GM23338 (cell line): ENCODE measurements around the gene MBNL3. TPM values are rescaled to one million over a fixed set of nuclear protein-coding genes. Genes with fewer than 3 reads are reported as not detected.

Experiments used
- ATAC-seq: fragments of 200-7000 bp; cut with Tn5 transposase; 3 replicates; pipeline ENCODE4 v1.9.1; 2020
- DNase-seq: peaks from one replicate; pipeline ENCODE4 v3.0.0-alpha.2; 2015; ENCODE audit warnings: low spot score
- H2AFZ ChIP-seq: fragments of 200-600 bp; sonication (generic); 2 replicates; pipeline ENCODE4 v1.8.0; 2016; ENCODE audit warnings: antibody characterized with exemption, mild to moderate bottlenecking, moderate library complexity
- H3F3A ChIP-seq: fragments of 200-600 bp; sonication (generic); replicated peaks from 2 replicates; pipeline ENCODE4 v1.8.0; 2017; ENCODE audit warnings: antibody characterized with exemption, mixed run types, low read depth
- H3K27ac ChIP-seq: fragments of 200-600 bp; sonication (generic); 2 replicates; pipeline ENCODE4 v1.6.1; 2016; ENCODE audit warnings: low read depth
- H3K27me3 ChIP-seq: fragments of 200-600 bp; sonication (generic); 2 replicates; pipeline ENCODE4 v1.8.0; 2016; ENCODE audit warnings: mild to moderate bottlenecking, mixed run types, moderate library complexity; ENCODE audit not compliant: insufficient read depth
- H3K36me3 ChIP-seq: fragments of 200-600 bp; sonication (generic); 2 replicates; pipeline ENCODE4 v1.8.0; 2016; ENCODE audit warnings: mild to moderate bottlenecking; ENCODE audit not compliant: insufficient read depth
- H3K4me1 ChIP-seq: fragments of 200-600 bp; sonication (generic); 2 replicates; pipeline ENCODE4 v1.8.0; 2016; ENCODE audit warnings: mild to moderate bottlenecking, moderate library complexity; ENCODE audit not compliant: insufficient read depth
- H3K4me2 ChIP-seq: fragments of 200-600 bp; sonication (generic); 2 replicates; pipeline ENCODE4 v1.7.1; 2017; ENCODE audit warnings: mixed run types
- H3K4me3 ChIP-seq: fragments of 200-600 bp; sonication (generic); 2 replicates; pipeline ENCODE4 v1.6.1; 2016; ENCODE audit warnings: mixed run types
- H3K79me2 ChIP-seq: fragments of 200-600 bp; sonication (generic); replicated peaks from 2 replicates; pipeline ENCODE4 v1.8.0; 2017; ENCODE audit warnings: mild to moderate bottlenecking; ENCODE audit not compliant: insufficient read depth
- H3K9me2 ChIP-seq: fragments of 200-600 bp; sonication (generic); 2 replicates; pipeline ENCODE4 v1.8.0; 2017; ENCODE audit not compliant: insufficient read depth
- H4K20me1 ChIP-seq: fragments of 200-600 bp; sonication (generic); replicated peaks from 2 replicates; pipeline ENCODE4 v1.8.0; 2017; ENCODE audit warnings: mild to moderate bottlenecking; ENCODE audit not compliant: insufficient read depth
- H3K27ac Mint-ChIP-seq: 2 replicates; pipeline ENCODE4 v1.8.0; 2020; ENCODE audit warnings: inconsistent platforms, mild to moderate bottlenecking, moderate library complexity, mixed read lengths
- H3K27me3 Mint-ChIP-seq: 3 replicates; pipeline ENCODE4 v1.8.0; 2022; ENCODE audit warnings: low read depth, mild to moderate bottlenecking, moderate library complexity, mixed read lengths, inconsistent platforms; ENCODE audit not compliant: insufficient read depth, poor library complexity
- H3K36me3 Mint-ChIP-seq: 3 replicates; pipeline ENCODE4 v1.8.0; 2021; ENCODE audit warnings: low read depth, mild to moderate bottlenecking, inconsistent platforms, moderate library complexity, mixed read lengths
- H3K4me1 Mint-ChIP-seq: 3 replicates; pipeline ENCODE4 v1.8.0; 2020; ENCODE audit warnings: mild to moderate bottlenecking, inconsistent platforms, mixed read lengths
- H3K4me3 Mint-ChIP-seq: 3 replicates; pipeline ENCODE4 v1.8.0; 2021; ENCODE audit warnings: moderate library complexity, mild to moderate bottlenecking, inconsistent platforms, mixed read lengths
- H3K9me3 Mint-ChIP-seq: 3 replicates; pipeline ENCODE4 v1.8.0; 2020; ENCODE audit warnings: moderate library complexity, mild to moderate bottlenecking, inconsistent platforms, mixed read lengths
- CREB1 ChIP-seq: fragments of 250-450 bp; sonication (Bioruptor Pico); IDR thresholded peaks from 2 replicates; pipeline ENCODE4 v1.5.0; 2020; ENCODE audit warnings: low read depth, mild to moderate bottlenecking, moderate library complexity
- CTCF ChIP-seq, 2 experiments: fragments of 200-600 bp in 1 of 2; sonication (generic) in 1 of 2; conservative IDR thresholded peaks; 2 replicates each; pipeline versions ENCODE4 v1.5.1 to v1.6.1; 2016 to 2017; ENCODE audit warnings: antibody characterized with exemption in 2 of 2, low read depth in 2 of 2, mild to moderate bottlenecking in 2 of 2, moderate library complexity in 1 of 2
- ETS1 ChIP-seq: IDR thresholded peaks from 2 replicates; pipeline ENCODE4 v1.6.1; 2016; ENCODE audit warnings: antibody characterized with exemption
- EZH2 ChIP-seq: fragments of 200-600 bp; sonication (generic); IDR thresholded peaks from one replicate; pipeline ENCODE4 v1.8.0; 2017; ENCODE audit warnings: antibody characterized with exemption, mild to moderate bottlenecking, low read depth; ENCODE audit not compliant: unreplicated experiment
- EZH2phosphoT487 ChIP-seq: fragments of 200-600 bp; sonication (generic); IDR thresholded peaks from one replicate; pipeline ENCODE4 v1.8.1; 2018; ENCODE audit warnings: antibody characterized with exemption; ENCODE audit not compliant: unreplicated experiment
- JUNB ChIP-seq: IDR thresholded peaks from one replicate; pipeline ENCODE4 v1.6.1; 2016; ENCODE audit warnings: antibody characterized with exemption; ENCODE audit not compliant: unreplicated experiment
- NANOG ChIP-seq: IDR thresholded peaks from 2 replicates; pipeline ENCODE4 v1.6.1; 2016; ENCODE audit warnings: antibody characterized with exemption, borderline replicate concordance
- POLR2AphosphoS5 ChIP-seq: IDR thresholded peaks from 2 replicates; pipeline ENCODE4 v1.6.1; 2016; ENCODE audit warnings: antibody characterized with exemption, low read depth
- REST ChIP-seq: IDR thresholded peaks from one replicate; pipeline ENCODE4 v1.6.1; 2018; ENCODE audit warnings: antibody characterized with exemption; ENCODE audit not compliant: unreplicated experiment
- STAT1 ChIP-seq: IDR thresholded peaks from one replicate; pipeline ENCODE4 v1.6.1; 2016; ENCODE audit warnings: antibody characterized with exemption; ENCODE audit not compliant: unreplicated experiment
- ZNF114 ChIP-seq: fragments of 250-450 bp; sonication (Bioruptor Pico); IDR thresholded peaks from 2 replicates; pipeline ENCODE4 v1.5.0; 2020; ENCODE audit warnings: mild to moderate bottlenecking, moderate library complexity
- ZNF331 ChIP-seq: fragments of 250-450 bp; sonication (Bioruptor Pico); IDR thresholded peaks from 2 replicates; pipeline ENCODE4 v1.5.0; 2020; ENCODE audit warnings: low read depth, mild to moderate bottlenecking, moderate library complexity
- ZNF462 ChIP-seq: fragments of 250-450 bp; sonication (Bioruptor Pico); IDR thresholded peaks from 2 replicates; pipeline ENCODE4 v1.5.0; 2020; ENCODE audit warnings: mild to moderate bottlenecking, moderate library complexity
- long read RNA-seq: library from polyadenylated mRNA; unstranded; transcript quantifications from one replicate; pipeline ENCODE4 v2.0.0, GENCODE V29; 2020; ENCODE audit not compliant: unreplicated experiment
- polyA plus RNA-seq: library from polyadenylated mRNA; unstranded; fragments of >200 nt; fragmentation: Nextera tagmentation; extraction: Ambion mirVana; gene quantifications from 2 replicates; pipeline ENCODE4 v1.2.1, GENCODE V29; 2016
- total RNA-seq: library from RNA; depleted of rRNA; stranded (reverse); fragments of >200 nt; shearing (Covaris generic); gene quantifications from 2 replicates; pipeline ENCODE4 v1.2.3, GENCODE V29; 2014; rRNA removed

MBNL3 gene
- 2.4 and 3.0 TPM in 2 replicates for total RNA-seq
- 0.94 and 2.3 TPM in 2 replicates for polyA plus RNA-seq
- long read RNA-seq, full-length matches to known transcripts = 1 of 1 reads
- long read RNA-seq, partial matches to known transcripts = 0 of 1 reads
- long read RNA-seq, other reads (novel, unspliced or antisense) = 0 of 1 reads

GRCh38 chrX:132488819-132489577 lies at the start of gene MBNL3:
Gene MBNL3, minus strand, starts transcription at chrX:132489038. Its CDS starts 49,427 bp downstream, at chrX:132439611.
- Histone ChIP-seq H3K4me1 (peaks cover 5% of the 10 kb centered on the region), H4K20me1 (no peaks in the 10 kb centered on the region), H3K27me3 (peaks cover 32% of the 10 kb centered on the region), H3K9me2 (no peaks in the 10 kb centered on the region), H3K27ac (no peak within 1 kb of the TSS), H3K79me2 (no peaks in the 10 kb centered on the region), H3K4me2 (peak within 1 kb of the TSS; percentile 85), H3F3A (no peaks in the 10 kb centered on the region), H3K4me3 (peak within 1 kb of the TSS; percentile 70), H3K36me3 (no peaks in the 10 kb centered on the region), H2AFZ (peak within 1 kb of the TSS; percentile 96)
- H3K27ac Mint-ChIP-seq = peak within 1 kb of the TSS; percentile 88; the same call in 1 of the 2 replicates
- DNase-seq = peak; percentile 64
- no peaks in the 10 kb centered on the region for H3K36me3 Mint-ChIP-seq
- H3K9me3 Mint-ChIP-seq = no peaks in the 10 kb centered on the region
- peaks cover 27% of the 10 kb centered on the region; the same call in 2 of the 3 replicates for H3K4me1 Mint-ChIP-seq
- ATAC-seq = peak; percentile 80
- peak within 1 kb of the TSS; percentile 86 for H3K4me3 Mint-ChIP-seq
- TF ChIP-seq ZNF114 (CRISPR knock-in tag) (no peak), ZNF462 (CRISPR knock-in tag) (no peak), EZH2phosphoT487 (no peak), POLR2AphosphoS5 (no peak), EZH2 (no peak), REST (no peak), ETS1 (no peak), ZNF331 (no peak), CREB1 (no peak), JUNB (no peak), NANOG (no peak), STAT1 (no peak), CTCF (conservative IDR thresholded peaks at IDR 0.05; ENCODE audit: low read depth in 2 of 2) (no peak)
- H3K27me3 Mint-ChIP-seq = peaks cover 7% of the 10 kb centered on the region
